Measurements from ENCODE around the gene ZDHHC8.

DNA sequence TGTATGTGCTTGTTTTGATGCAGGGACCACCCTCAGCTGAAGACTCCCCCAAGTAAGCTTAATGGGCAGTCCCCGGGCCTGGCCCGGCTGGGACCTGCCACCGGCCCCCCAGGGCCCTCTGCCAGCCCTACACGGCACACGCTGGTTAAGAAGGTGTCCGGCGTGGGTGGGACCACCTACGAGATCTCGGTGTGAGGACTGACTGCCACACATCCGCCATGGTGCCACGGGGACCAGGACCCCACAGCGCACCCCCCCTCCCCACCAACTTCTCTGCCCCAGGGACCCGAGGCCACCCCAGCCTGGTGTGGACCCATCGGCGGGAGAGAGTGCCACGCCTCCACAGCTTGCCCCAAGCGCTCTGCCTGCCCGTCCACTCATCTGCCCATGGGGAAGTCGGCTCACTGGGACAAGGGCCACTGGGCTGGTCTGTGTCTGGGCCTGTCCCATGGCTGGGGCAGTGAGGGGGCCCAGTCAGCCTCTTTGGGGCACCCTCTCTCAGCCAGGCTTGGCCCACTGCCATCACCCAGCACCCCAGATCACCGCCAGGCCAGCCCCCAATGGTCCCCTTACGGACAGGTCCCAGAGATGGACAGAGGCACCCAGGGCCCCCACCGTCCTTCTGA is 13.7 kb downstream of the ZDHHC8 start:
- TF ChIP-seq MYC (IDR thresholded peaks at IDR 0.05; ENCODE audit: insufficient read depth, insufficient read length, insufficient replicate concordance, low read length, severe bottlenecking), result no peak
- TF ChIP-seq, protein P1, sequence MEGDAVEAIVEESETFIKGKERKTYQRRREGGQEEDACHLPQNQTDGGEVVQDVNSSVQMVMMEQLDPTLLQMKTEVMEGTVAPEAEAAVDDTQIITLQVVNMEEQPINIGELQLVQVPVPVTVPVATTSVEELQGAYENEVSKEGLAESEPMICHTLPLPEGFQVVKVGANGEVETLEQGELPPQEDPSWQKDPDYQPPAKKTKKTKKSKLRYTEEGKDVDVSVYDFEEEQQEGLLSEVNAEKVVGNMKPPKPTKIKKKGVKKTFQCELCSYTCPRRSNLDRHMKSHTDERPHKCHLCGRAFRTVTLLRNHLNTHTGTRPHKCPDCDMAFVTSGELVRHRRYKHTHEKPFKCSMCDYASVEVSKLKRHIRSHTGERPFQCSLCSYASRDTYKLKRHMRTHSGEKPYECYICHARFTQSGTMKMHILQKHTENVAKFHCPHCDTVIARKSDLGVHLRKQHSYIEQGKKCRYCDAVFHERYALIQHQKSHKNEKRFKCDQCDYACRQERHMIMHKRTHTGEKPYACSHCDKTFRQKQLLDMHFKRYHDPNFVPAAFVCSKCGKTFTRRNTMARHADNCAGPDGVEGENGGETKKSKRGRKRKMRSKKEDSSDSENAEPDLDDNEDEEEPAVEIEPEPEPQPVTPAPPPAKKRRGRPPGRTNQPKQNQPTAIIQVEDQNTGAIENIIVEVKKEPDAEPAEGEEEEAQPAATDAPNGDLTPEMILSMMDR (IDR thresholded peaks at IDR 0.05 in 2 of 3, conservative IDR thresholded peaks at IDR 0.05 in 1 of 3; ENCODE audit: control insufficient read depth in 2 of 3, extremely low read depth in 1 of 3, insufficient read depth in 1 of 3, low read depth in 3 of 3, low read length in 3 of 3), result no peak
- no peak for TF ChIP-seq CREM (IDR thresholded peaks at IDR 0.05; ENCODE audit: low read depth)
- no peak for TF ChIP-seq NFYA (IDR thresholded peaks at IDR 0.05; ENCODE audit: borderline replicate concordance, low read depth, low read length)
- TF ChIP-seq EP300 (IDR thresholded peaks at IDR 0.05; ENCODE audit: borderline replicate concordance in 1 of 2, control insufficient read depth in 1 of 2, low read depth in 2 of 2, low read length in 2 of 2), result no peak
- TF ChIP-seq NRF1 (conservative IDR thresholded peaks at IDR 0.05; ENCODE audit: low read depth, low read length), result no peak
- TF ChIP-seq EZH2 (IDR thresholded peaks at IDR 0.05; ENCODE audit: borderline replicate concordance, control insufficient read depth, low read depth, low read length), result no peak
- TF ChIP-seq, protein P2, sequence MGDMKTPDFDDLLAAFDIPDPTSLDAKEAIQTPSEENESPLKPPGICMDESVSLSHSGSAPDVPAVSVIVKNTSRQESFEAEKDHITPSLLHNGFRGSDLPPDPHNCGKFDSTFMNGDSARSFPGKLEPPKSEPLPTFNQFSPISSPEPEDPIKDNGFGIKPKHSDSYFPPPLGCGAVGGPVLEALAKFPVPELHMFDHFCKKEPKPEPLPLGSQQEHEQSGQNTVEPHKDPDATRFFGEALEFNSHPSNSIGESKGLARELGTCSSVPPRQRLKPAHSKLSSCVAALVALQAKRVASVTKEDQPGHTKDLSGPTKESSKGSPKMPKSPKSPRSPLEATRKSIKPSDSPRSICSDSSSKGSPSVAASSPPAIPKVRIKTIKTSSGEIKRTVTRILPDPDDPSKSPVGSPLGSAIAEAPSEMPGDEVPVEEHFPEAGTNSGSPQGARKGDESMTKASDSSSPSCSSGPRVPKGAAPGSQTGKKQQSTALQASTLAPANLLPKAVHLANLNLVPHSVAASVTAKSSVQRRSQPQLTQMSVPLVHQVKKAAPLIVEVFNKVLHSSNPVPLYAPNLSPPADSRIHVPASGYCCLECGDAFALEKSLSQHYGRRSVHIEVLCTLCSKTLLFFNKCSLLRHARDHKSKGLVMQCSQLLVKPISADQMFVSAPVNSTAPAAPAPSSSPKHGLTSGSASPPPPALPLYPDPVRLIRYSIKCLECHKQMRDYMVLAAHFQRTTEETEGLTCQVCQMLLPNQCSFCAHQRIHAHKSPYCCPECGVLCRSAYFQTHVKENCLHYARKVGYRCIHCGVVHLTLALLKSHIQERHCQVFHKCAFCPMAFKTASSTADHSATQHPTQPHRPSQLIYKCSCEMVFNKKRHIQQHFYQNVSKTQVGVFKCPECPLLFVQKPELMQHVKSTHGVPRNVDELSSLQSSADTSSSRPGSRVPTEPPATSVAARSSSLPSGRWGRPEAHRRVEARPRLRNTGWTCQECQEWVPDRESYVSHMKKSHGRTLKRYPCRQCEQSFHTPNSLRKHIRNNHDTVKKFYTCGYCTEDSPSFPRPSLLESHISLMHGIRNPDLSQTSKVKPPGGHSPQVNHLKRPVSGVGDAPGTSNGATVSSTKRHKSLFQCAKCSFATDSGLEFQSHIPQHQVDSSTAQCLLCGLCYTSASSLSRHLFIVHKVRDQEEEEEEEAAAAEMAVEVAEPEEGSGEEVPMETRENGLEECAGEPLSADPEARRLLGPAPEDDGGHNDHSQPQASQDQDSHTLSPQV (IDR thresholded peaks at IDR 0.05), result no peak
- TF ChIP-seq SPI1 (IDR thresholded peaks at IDR 0.05; ENCODE audit: borderline replicate concordance, insufficient read depth, low read depth, low read length), result no peak
- no peak for TF ChIP-seq HDGF (IDR thresholded peaks at IDR 0.05)

All from GM12878 (cell line).